ENCODE measurements around the gene C5orf22. TPM values are rescaled to one million over a fixed set of nuclear protein-coding genes. Genes with fewer than 3 reads are reported as not detected.

Gene C5orf22
- total RNA-seq, 1 donor from 2014 or later, result 60.8 TPM

- no peak overlapping the region for H3K4me3 ChIP-seq
- H3K27me3 ChIP-seq, result no peaks in the 10 kb centered on the region
- H3F3A ChIP-seq (ENCODE audit: low read depth), result no peaks in the 10 kb centered on the region
- peaks cover 3% of the 10 kb centered on the region for H3K4me1 Mint-ChIP-seq
- no peaks in the 10 kb centered on the region for H3K9me3 ChIP-seq (ENCODE audit: low read depth)
- H2AFZ ChIP-seq (replicated peaks), result no peak overlapping the region
- H3K36me3 ChIP-seq, result peaks cover 5% of the 10 kb centered on the region
- H3K27me3 Mint-ChIP-seq (ENCODE audit: insufficient read depth, low read depth), result no peaks in the 10 kb centered on the region
- no peaks in the 10 kb centered on the region for H3K79me2 ChIP-seq (ENCODE audit: low read depth)
- H3K27ac Mint-ChIP-seq, result no peak overlapping the region
- no peak overlapping the region for H3K27ac ChIP-seq
- H3K9me3 Mint-ChIP-seq, result no peaks in the 10 kb centered on the region
- no peak overlapping the region for H3K4me2 ChIP-seq
- TF ChIP-seq CTCF (IDR thresholded peaks at IDR 0.05) (no peak), EZH2phosphoT487 (IDR thresholded peaks at IDR 0.05) (no peak), EZH2 (IDR thresholded peaks at IDR 0.05) (no peak)
- H3K4me1 ChIP-seq, result no peaks in the 10 kb centered on the region
- peaks cover 32% of the 10 kb centered on the region for H3K36me3 Mint-ChIP-seq
- H3K4me3 Mint-ChIP-seq, result no peak overlapping the region
- peaks cover 4% of the 10 kb centered on the region for H4K20me1 ChIP-seq (ENCODE audit: low read depth)
- DNase-seq (ENCODE audit: low spot score), result no peak
- H3K9ac ChIP-seq, result no peak overlapping the region
Observed at GRCh38 chr5:31502506-31502905, 29.6 kb upstream of the C5orf22 start.

GRCh38 chr5:31504529-31504928, 27.6 kb upstream of the C5orf22 start:
- no peak overlapping the region for H3K4me3 Mint-ChIP-seq
- H3K4me1 ChIP-seq, result no peaks in the 10 kb centered on the region
- H4K20me1 ChIP-seq (ENCODE audit: low read depth), result peaks cover 4% of the 10 kb centered on the region
- no peaks in the 10 kb centered on the region for H3K9me3 Mint-ChIP-seq
- no peak overlapping the region for H2AFZ ChIP-seq (replicated peaks)
- peaks cover 10% of the 10 kb centered on the region for H3K36me3 ChIP-seq
- no peak for DNase-seq (ENCODE audit: low spot score)
- no peak overlapping the region for H3K4me3 ChIP-seq
- TF ChIP-seq EZH2phosphoT487 (IDR thresholded peaks at IDR 0.05) (no peak), CTCF (IDR thresholded peaks at IDR 0.05) (no peak), EZH2 (IDR thresholded peaks at IDR 0.05) (no peak)
- no peaks in the 10 kb centered on the region for H3K27me3 ChIP-seq
- no peak overlapping the region for H3K4me2 ChIP-seq
- H3K36me3 Mint-ChIP-seq, result peaks cover 31% of the 10 kb centered on the region
- no peaks in the 10 kb centered on the region for H3K79me2 ChIP-seq (ENCODE audit: low read depth)
- H3K9me3 ChIP-seq (ENCODE audit: low read depth), result no peaks in the 10 kb centered on the region
- H3K9ac ChIP-seq, result no peak overlapping the region
- H3K27ac Mint-ChIP-seq, result no peak overlapping the region
- H3K27ac ChIP-seq, result no peak overlapping the region
- no peaks in the 10 kb centered on the region for H3F3A ChIP-seq (ENCODE audit: low read depth)
- H3K27me3 Mint-ChIP-seq (ENCODE audit: insufficient read depth, low read depth), result no peaks in the 10 kb centered on the region
- H3K4me1 Mint-ChIP-seq, result peaks cover 3% of the 10 kb centered on the region

GRCh38 chr5:31511305-31511704, 20.8 kb upstream of the C5orf22 start:
- Histone ChIP-seq H3K9ac (no peak overlapping the region), H4K20me1 (ENCODE audit: low read depth) (no peaks in the 10 kb centered on the region), H3K4me1 (no peaks in the 10 kb centered on the region), H2AFZ (replicated peaks) (no peak overlapping the region), H3K79me2 (ENCODE audit: low read depth) (no peaks in the 10 kb centered on the region), H3K36me3 (peaks cover 21% of the 10 kb centered on the region), H3K4me2 (no peak overlapping the region), H3F3A (ENCODE audit: low read depth) (no peaks in the 10 kb centered on the region), H3K4me3 (no peak overlapping the region), H3K27ac (no peak overlapping the region), H3K27me3 (no peaks in the 10 kb centered on the region), H3K9me3 (ENCODE audit: low read depth) (no peaks in the 10 kb centered on the region)
- DNase-seq (ENCODE audit: low spot score), result no peak
- H3K9me3 Mint-ChIP-seq, result no peaks in the 10 kb centered on the region
- H3K36me3 Mint-ChIP-seq, result peaks cover 32% of the 10 kb centered on the region
- no peaks in the 10 kb centered on the region for H3K4me1 Mint-ChIP-seq
- no peak overlapping the region for H3K4me3 Mint-ChIP-seq
- no peaks in the 10 kb centered on the region for H3K27me3 Mint-ChIP-seq (ENCODE audit: insufficient read depth, low read depth)
- no peak overlapping the region for H3K27ac Mint-ChIP-seq
- TF ChIP-seq CTCF (IDR thresholded peaks at IDR 0.05) (no peak), EZH2 (IDR thresholded peaks at IDR 0.05) (no peak), EZH2phosphoT487 (IDR thresholded peaks at IDR 0.05) (no peak)
